ENCODE data around the gene ARF3. TPM values are rescaled to one million over a fixed set of nuclear protein-coding genes. Genes with fewer than 3 reads are reported as not detected.

The ARF3 gene
- polyA plus RNA-seq, 1 of the 3 experiments (the other 2 are of a cell fraction), result 204 TPM

GRCh38 chr12:48979602-48980388 lies 22.5 kb upstream of the ARF3 start (continued):
- TF ChIP-seq REST (IDR thresholded peaks at IDR 0.05; ENCODE audit: low read depth, low read length) (no peak), CTCF (IDR thresholded peaks at IDR 0.05) (no peak)

GRCh38 chr12:48978741-48979601 lies 21.7 kb upstream of the ARF3 start:
- no peaks in the 10 kb centered on the region for H3K79me2 ChIP-seq (ENCODE audit: insufficient read depth)
- H3K9me3 ChIP-seq, result no peaks in the 10 kb centered on the region
- H2AFZ ChIP-seq (ENCODE audit: low read depth), result no peak overlapping the region; the same call in 1 of the 2 replicates
- DNase-seq, result no peak
- no peaks in the 10 kb centered on the region for H3K36me3 ChIP-seq (replicated peaks in 1 of 2; ENCODE audit: control insufficient read depth in 1 of 2, insufficient read depth in 2 of 2, low read length in 1 of 2)
- H3K9me2 ChIP-seq, result no peaks in the 10 kb centered on the region
- no peak overlapping the region for H3K27ac ChIP-seq (ENCODE audit: low read depth in 2 of 2, low read length in 1 of 2)
- H3K9ac ChIP-seq, result no peak overlapping the region
- no peaks in the 10 kb centered on the region for H3F3A ChIP-seq (replicated peaks; ENCODE audit: insufficient read depth)
- H3K4me2 ChIP-seq, result peak overlapping the region; percentile 65
- peaks cover 0 to 26% of the 10 kb centered on the region in 2 experiments; a peak in 1 of 4 replicates for H3K4me1 ChIP-seq (ENCODE audit: control insufficient read depth in 1 of 2, insufficient read depth in 2 of 2, low read depth in 1 of 2, low read length in 1 of 2)
- peak overlapping the region; percentile 7 to 32; a peak in 2 of 4 replicates for H3K4me3 ChIP-seq (ENCODE audit: low read depth in 2 of 2, low read length in 1 of 2)
- 15% methylated on average over 30 of the region's 45 CpGs for WGBS (ENCODE audit: low lambda C conversion rate)
- ChIA-PET CTCF (interaction anchor here (0.7 to 33.0 kb wide), 24 partner anchors 4 to 183 kb away, joined by 3 to 935 read pairs (median 6); partner anchors contain the start of genes ARF3, DDN, DDX23 and WNT1), POLR2A (no interaction called here)
- peaks cover 69% of the 10 kb centered on the region for H3K27me3 ChIP-seq (ENCODE audit: insufficient read depth)
- no peaks in the 10 kb centered on the region for H4K20me1 ChIP-seq (ENCODE audit: insufficient read depth)
- TF ChIP-seq MXI1 (IDR thresholded peaks at IDR 0.05; ENCODE audit: low read depth, low read length) (no peak), FOXM1 (IDR thresholded peaks at IDR 0.05; ENCODE audit: low read depth) (no peak), GATA2 (CRISPR knock-in tag; IDR thresholded peaks at IDR 0.05) (no peak)

Measured in SK-N-SH (cell line).